Mucosa of stomach (tissue), 1 donor: ENCODE measurements around the gene GARNL3.

ENCODE experiments used
- H3K27me3 ChIP-seq: one replicate; pipeline ENCODE4 v1.7.0; 2013; ENCODE audit warnings: mild to moderate bottlenecking, low read length; ENCODE audit not compliant: control insufficient read depth, insufficient read depth
- H3K36me3 ChIP-seq: one replicate; pipeline ENCODE4 v1.7.0; 2013; ENCODE audit warnings: low read length; ENCODE audit not compliant: control insufficient read depth, insufficient read depth
- H3K4me1 ChIP-seq: one replicate; pipeline ENCODE4 v1.7.0; 2013; ENCODE audit warnings: mild to moderate bottlenecking, low read length; ENCODE audit not compliant: control insufficient read depth, insufficient read depth
- H3K4me3 ChIP-seq: one replicate; pipeline ENCODE4 v1.7.0; 2013; ENCODE audit warnings: low read length
- H3K9ac ChIP-seq: one replicate; pipeline ENCODE4 v1.7.0; 2013; ENCODE audit warnings: mild to moderate bottlenecking, low read length, moderate library complexity
- H3K9me3 ChIP-seq: one replicate; pipeline ENCODE4 v1.7.0; 2013; ENCODE audit warnings: mild to moderate bottlenecking, low read length, moderate library complexity; ENCODE audit not compliant: control insufficient read depth
- donor health status: Pancreatic carcinoma.

The GARNL3 gene

DNA sequence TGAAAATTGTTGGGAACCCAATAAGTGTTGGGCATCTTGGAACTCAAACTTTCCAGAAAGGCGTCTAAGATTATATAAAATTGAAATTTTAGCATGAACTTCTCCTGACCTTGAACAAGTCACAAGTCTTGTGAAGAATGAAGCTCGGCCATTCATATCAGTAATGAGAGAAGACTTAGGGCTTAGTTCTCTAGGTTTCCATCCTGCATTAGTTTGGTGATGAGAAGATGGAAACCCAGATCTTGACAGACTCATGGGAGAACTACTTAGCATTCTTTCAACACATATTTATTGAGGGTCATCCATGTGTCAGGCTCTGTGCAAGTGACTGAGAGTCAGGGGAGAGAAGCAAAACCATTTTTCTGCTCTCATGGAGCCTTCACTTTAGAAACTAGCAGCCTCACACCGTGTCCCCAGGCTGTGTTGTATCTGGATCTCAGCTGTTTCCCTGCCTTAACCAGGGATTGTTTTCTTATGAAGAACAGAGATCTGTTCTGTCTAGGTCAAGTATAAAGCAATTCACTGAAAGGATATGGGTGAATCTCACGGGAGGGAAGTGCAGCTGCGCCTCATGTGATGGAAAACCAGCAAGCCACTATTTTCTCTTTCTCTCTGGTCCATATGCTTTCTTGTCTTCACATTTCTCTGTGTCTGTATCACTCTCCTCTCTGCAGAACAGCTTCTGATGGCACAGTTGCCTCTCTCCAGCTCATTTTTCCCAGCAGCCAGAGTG is 3.4 kb downstream of the GARNL3 start:
- no peak overlapping the region for H3K9ac ChIP-seq
- no peak overlapping the region for H3K4me3 ChIP-seq

DNA sequence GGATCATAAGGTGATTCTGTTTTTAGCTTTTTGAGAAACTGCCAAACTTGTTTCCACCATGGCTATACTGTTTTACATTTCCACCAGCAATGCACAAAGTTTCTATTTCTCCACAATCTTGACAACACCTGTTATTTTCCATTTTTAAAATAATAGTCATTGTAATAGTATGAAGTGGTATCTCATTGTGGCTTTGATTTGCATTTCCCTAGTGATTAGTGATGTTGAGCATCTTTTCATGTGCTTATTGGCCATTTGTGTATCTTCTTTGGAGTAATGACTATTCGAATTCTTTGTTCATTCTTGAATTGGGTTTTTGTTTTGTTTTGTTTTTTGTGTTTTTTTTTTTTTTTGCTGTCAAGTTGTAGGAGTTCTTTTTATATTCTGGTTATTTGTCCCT is 4.9 kb downstream of the GARNL3 start:
- Histone ChIP-seq H3K9ac (no peak overlapping the region), H3K4me3 (no peak overlapping the region), H3K27me3 (no peaks in the 10 kb centered on the region), H3K36me3 (no peaks in the 10 kb centered on the region), H3K4me1 (no peaks in the 10 kb centered on the region), H3K9me3 (no peaks in the 10 kb centered on the region)

More for the DNA sequence above, 3.4 kb downstream of the GARNL3 start:
- H3K27me3 ChIP-seq, result no peaks in the 10 kb centered on the region
- no peaks in the 10 kb centered on the region for H3K9me3 ChIP-seq
- H3K36me3 ChIP-seq, result no peaks in the 10 kb centered on the region
- H3K4me1 ChIP-seq, result no peaks in the 10 kb centered on the region

DNA sequence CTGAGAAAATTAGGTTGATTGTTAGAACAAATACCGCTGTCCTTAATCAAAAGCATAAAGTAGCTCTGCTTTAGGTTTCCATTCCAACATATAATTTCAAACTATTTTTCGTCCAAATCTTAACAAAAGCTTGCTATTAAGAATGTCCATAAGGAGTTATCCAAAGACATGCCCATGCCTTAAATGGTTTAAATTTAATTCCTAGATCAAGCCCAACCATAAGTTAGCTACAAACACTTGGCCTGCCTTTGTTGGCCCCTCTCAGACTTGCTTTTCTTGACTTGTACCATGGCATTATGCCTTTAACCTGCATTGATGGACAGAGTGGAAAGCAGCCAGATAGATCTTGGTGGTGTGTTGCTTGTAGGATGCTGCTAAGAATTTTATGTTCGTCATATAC is 8.8 kb downstream of the GARNL3 start:
- Histone ChIP-seq H3K36me3 (no peaks in the 10 kb centered on the region), H3K27me3 (no peaks in the 10 kb centered on the region), H3K4me3 (no peak overlapping the region), H3K4me1 (no peaks in the 10 kb centered on the region), H3K9me3 (no peaks in the 10 kb centered on the region), H3K9ac (no peak overlapping the region)

- no peaks in the 10 kb centered on the region for H3K27me3 ChIP-seq
- no peaks in the 10 kb centered on the region for H3K4me1 ChIP-seq
- H3K4me3 ChIP-seq, result no peak overlapping the region
- H3K9ac ChIP-seq, result no peak overlapping the region
- no peaks in the 10 kb centered on the region for H3K9me3 ChIP-seq
- no peaks in the 10 kb centered on the region for H3K36me3 ChIP-seq
Observed at GRCh38 chr9:127277099-127277498, 12.5 kb downstream of the GARNL3 start.

DNA sequence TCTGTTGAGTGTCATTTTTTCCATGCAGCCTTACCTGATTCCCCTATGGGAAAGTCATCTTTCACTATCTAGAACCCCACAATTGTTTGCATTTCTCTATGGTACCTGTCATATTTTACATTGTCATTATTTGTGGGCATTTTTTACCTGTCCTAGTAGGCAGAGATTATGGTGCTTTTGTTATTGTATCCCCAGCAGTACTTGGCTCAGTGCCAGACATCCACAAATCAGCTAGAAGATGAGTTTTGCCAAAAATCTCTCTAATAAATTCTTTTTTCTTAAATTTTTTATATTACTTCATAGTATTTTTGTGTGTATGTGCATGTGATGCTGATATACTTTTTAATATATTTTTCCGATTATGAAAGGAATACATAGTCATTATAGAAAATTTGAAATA is 13.2 kb downstream of the GARNL3 start:
- Histone ChIP-seq H3K36me3 (no peaks in the 10 kb centered on the region), H3K27me3 (no peaks in the 10 kb centered on the region), H3K4me3 (no peak overlapping the region), H3K9me3 (no peaks in the 10 kb centered on the region), H3K9ac (no peak overlapping the region), H3K4me1 (no peaks in the 10 kb centered on the region)

GRCh38 chr9:127278372-127278771 is 13.8 kb downstream of the GARNL3 start:
- H3K4me3 ChIP-seq, result no peak overlapping the region
- no peaks in the 10 kb centered on the region for H3K27me3 ChIP-seq
- no peaks in the 10 kb centered on the region for H3K36me3 ChIP-seq
- H3K9me3 ChIP-seq, result no peaks in the 10 kb centered on the region
- no peak overlapping the region for H3K9ac ChIP-seq
- H3K4me1 ChIP-seq, result no peaks in the 10 kb centered on the region

DNA sequence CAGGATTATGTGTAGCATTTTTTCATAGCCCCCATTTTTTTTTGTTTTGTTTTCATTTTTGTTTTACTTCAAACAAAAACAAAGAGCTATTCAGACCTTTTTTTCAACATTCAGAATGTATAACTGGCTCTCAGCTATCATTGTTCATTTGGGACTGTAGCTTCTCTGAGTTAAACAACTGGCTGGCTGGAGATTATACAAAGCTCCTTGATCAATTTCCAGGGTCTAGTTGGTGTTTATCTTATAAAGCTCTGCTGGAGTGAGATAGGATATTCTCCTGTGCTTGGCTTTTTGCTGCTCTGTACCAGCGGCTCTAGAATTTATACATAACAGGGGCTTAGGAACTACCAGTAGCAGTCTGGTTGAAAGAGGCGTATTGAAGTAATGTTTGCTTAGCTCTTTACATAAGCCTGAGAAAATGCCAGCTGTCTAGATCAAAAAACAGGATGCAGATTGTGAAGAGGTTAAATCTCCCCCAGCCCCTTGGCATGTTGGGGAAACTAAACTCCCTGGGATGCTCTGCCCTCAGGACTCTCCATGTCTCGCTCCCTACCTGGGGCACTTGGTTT is 15.2 kb downstream of the GARNL3 start:
- no peak overlapping the region for H3K9ac ChIP-seq
- no peak overlapping the region for H3K4me3 ChIP-seq
- H3K27me3 ChIP-seq, result no peaks in the 10 kb centered on the region
- no peaks in the 10 kb centered on the region for H3K36me3 ChIP-seq
- no peaks in the 10 kb centered on the region for H3K9me3 ChIP-seq
- H3K4me1 ChIP-seq, result no peaks in the 10 kb centered on the region

GRCh38 chr9:127280880-127281660 is 16.5 kb downstream of the GARNL3 start:
- Histone ChIP-seq H3K9ac (no peak overlapping the region), H3K36me3 (no peaks in the 10 kb centered on the region), H3K4me3 (no peak overlapping the region), H3K9me3 (no peaks in the 10 kb centered on the region), H3K27me3 (no peaks in the 10 kb centered on the region), H3K4me1 (no peaks in the 10 kb centered on the region)

GRCh38 chr9:127281891-127282290 is 17.3 kb downstream of the GARNL3 start:
- no peak overlapping the region for H3K9ac ChIP-seq
- no peaks in the 10 kb centered on the region for H3K9me3 ChIP-seq
- no peaks in the 10 kb centered on the region for H3K27me3 ChIP-seq
- H3K36me3 ChIP-seq, result no peaks in the 10 kb centered on the region
- no peaks in the 10 kb centered on the region for H3K4me1 ChIP-seq
- H3K4me3 ChIP-seq, result no peak overlapping the region

DNA sequence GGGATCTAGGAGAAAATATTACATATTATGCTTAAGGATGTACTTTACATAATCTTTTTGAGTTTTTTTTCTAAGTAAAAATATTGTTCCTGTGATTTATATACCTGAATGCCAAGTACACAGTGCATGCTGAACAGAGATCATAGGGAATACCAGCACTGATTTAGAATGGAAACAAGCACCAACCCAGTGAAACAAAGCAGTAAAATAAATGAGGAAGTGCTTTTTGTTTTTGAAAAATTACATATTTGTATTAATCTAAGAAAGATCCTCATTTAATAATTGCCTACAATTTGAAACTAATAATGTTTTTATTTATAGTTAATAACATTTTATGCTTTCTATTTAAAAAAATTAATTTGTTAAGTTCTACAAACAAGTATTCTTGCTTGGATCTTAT is 18.0 kb downstream of the GARNL3 start:
- no peaks in the 10 kb centered on the region for H3K36me3 ChIP-seq
- H3K4me1 ChIP-seq, result no peaks in the 10 kb centered on the region
- no peak overlapping the region for H3K4me3 ChIP-seq
- H3K9ac ChIP-seq, result no peak overlapping the region
- H3K9me3 ChIP-seq, result no peaks in the 10 kb centered on the region
- H3K27me3 ChIP-seq, result no peaks in the 10 kb centered on the region

DNA sequence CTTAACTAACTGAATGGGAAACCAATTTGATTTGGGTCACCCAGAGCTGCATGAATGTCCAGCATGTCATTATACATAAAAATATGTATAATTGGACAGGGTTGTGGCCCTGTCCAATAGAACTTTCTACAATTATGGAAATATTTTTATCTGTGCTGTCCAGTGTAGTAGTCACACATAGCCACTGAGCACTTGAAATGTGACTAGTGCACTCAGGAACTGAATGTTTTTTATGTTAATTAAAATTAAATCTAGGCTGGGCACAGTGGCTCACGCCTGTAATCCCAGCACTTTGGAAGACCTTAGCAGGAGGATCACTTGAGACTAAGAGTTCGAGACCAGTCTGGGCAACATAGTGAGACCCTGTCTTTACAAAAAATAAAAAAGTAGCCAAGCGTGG is 18.6 kb downstream of the GARNL3 start:
- H3K27me3 ChIP-seq, result no peaks in the 10 kb centered on the region
- H3K4me1 ChIP-seq, result no peaks in the 10 kb centered on the region
- no peak overlapping the region for H3K4me3 ChIP-seq
- no peak overlapping the region for H3K9ac ChIP-seq
- H3K36me3 ChIP-seq, result no peaks in the 10 kb centered on the region
- H3K9me3 ChIP-seq, result no peaks in the 10 kb centered on the region

DNA sequence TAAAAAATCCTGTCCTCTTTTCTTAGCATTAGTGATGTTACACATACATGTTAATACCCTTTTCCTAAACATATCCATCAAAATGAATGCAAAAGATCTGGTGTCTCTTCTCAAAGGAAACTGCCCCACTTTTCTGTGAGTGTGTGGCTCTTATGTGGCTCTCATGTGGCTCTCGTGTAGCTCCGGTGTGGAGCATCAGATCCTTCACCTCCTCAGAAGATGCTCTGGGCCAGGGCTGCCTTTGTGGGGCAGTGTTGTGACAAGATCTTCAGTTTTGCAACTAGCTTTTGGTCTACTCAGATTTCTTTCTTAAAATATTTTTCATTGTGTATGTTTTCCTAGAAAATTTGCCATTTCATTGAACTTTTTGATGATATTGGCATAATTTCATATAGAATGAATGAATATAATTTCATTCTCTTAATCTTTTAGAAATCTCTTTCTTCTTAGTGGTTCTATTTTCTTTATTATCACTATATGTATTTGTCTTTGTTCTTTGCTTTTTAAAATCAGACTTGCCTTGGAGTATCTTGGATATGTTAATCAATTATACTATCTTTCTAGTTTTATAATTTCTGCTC is 19.4 kb downstream of the GARNL3 start:
- Histone ChIP-seq H3K9ac (no peak overlapping the region), H3K36me3 (no peaks in the 10 kb centered on the region), H3K4me3 (no peak overlapping the region), H3K9me3 (no peaks in the 10 kb centered on the region), H3K4me1 (no peaks in the 10 kb centered on the region), H3K27me3 (no peaks in the 10 kb centered on the region)
